GM18498 (cell line): ENCODE data around the gene STARD6.
"Not testable (repeated sequence)": the region's sequence is repeated elsewhere in the genome, so short reads cannot be mapped to it uniquely, and the experiment has no call there.

Experiments
- ATAC-seq: cut with Tn5 transposase; IDR thresholded peaks from one replicate; pipeline ENCODE4 v1.9.1; 2021; ENCODE audit warnings: mild to moderate bottlenecking, moderate library complexity; ENCODE audit not compliant: unreplicated experiment

The STARD6 gene

GRCh38 chr18:54351186-54351585 is 6.5 kb downstream of the STARD6 start:
- no peak for ATAC-seq

- no peak for ATAC-seq
Measured at GRCh38 chr18:54338230-54338629, 19.4 kb downstream of the STARD6 start.

GRCh38 chr18:54335638-54336173 is 22.0 kb downstream of the STARD6 start:
- no peak for ATAC-seq

GRCh38 chr18:54330768-54331548 is 26.7 kb downstream of the STARD6 start:
- no peak for ATAC-seq

- ATAC-seq: no peak
Measured at GRCh38 chr18:54329787-54330186, 27.9 kb downstream of the STARD6 start.

- ATAC-seq: no peak
Measured at GRCh38 chr18:54327818-54328217, 29.8 kb downstream of the STARD6 start.

GRCh38 chr18:54323970-54324369 is 33.7 kb downstream of the STARD6 start:
- ATAC-seq: no peak

- no peak for ATAC-seq
Measured at GRCh38 chr18:54323561-54323960, 34.1 kb downstream of the STARD6 start.

GRCh38 chr18:54316071-54316820 is 41.4 kb downstream of the STARD6 start:
- ATAC-seq: no peak

- not testable (repeated sequence) for ATAC-seq
Measured at GRCh38 chr18:54309564-54309963, 48.1 kb downstream of the STARD6 start.

GRCh38 chr18:54303408-54303807 is 54.2 kb downstream of the STARD6 start:
- ATAC-seq: no peak

- ATAC-seq: not testable (repeated sequence)
Measured at GRCh38 chr18:54298991-54299390, 58.7 kb downstream of the STARD6 start.

GRCh38 chr18:54296062-54296461 is 61.6 kb downstream of the STARD6 start:
- no peak for ATAC-seq

- ATAC-seq: no peak
Measured at GRCh38 chr18:54294274-54294673, 63.4 kb downstream of the STARD6 start.

- peak; percentile 100 for ATAC-seq
Measured at GRCh38 chr18:54284981-54285785, 72.5 kb downstream of the STARD6 start.

GRCh38 chr18:54284535-54284934 is 73.1 kb downstream of the STARD6 start:
- ATAC-seq: peak; percentile 45

GRCh38 chr18:54280220-54280569 is 77.5 kb downstream of the STARD6 start:
- ATAC-seq: no peak

- ATAC-seq: no peak
Measured at GRCh38 chr18:54279477-54280219, 78.0 kb downstream of the STARD6 start.

GRCh38 chr18:54278615-54279014 is 79.0 kb downstream of the STARD6 start:
- no peak for ATAC-seq

GRCh38 chr18:54277899-54278298 is 79.8 kb downstream of the STARD6 start:
- ATAC-seq: no peak
